Neural crest cell (in vitro differentiated cells): ENCODE data around the gene CLCN5. TPM values are rescaled to one million over a fixed set of nuclear protein-coding genes. Genes with fewer than 3 reads are reported as not detected.

Experiments
- DNase-seq: peaks from one replicate; pipeline ENCODE4 v3.0.0; 2021; ENCODE audit warnings: low read depth, mixed read lengths, low spot score
- H3K27ac Mint-ChIP-seq: one replicate; pipeline ENCODE4 v1.8.0; 2021; ENCODE audit warnings: mild to moderate bottlenecking, mixed read lengths; ENCODE audit not compliant: unreplicated experiment
- H3K27me3 Mint-ChIP-seq: 2 replicates; pipeline ENCODE4 v1.8.0; 2021; ENCODE audit warnings: low read depth, mild to moderate bottlenecking, mixed read lengths
- H3K36me3 Mint-ChIP-seq: 2 replicates; pipeline ENCODE4 v1.8.0; 2021; ENCODE audit warnings: low read depth, mild to moderate bottlenecking, mixed read lengths
- H3K4me1 Mint-ChIP-seq: 2 replicates; pipeline ENCODE4 v1.8.0; 2021; ENCODE audit warnings: mixed read lengths
- H3K4me3 Mint-ChIP-seq: one replicate; pipeline ENCODE4 v1.8.0; 2021; ENCODE audit warnings: mild to moderate bottlenecking, mixed read lengths
- H3K9me3 Mint-ChIP-seq: 2 replicates; pipeline ENCODE4 v1.8.0; 2021; ENCODE audit warnings: mixed read lengths
- CTCF ChIP-seq: fragments of 200-600 bp; sonication (generic); conservative IDR thresholded peaks from 2 replicates; pipeline ENCODE4 v1.5.0; 2021; ENCODE audit warnings: antibody characterized with exemption, mild to moderate bottlenecking
- long read RNA-seq: library from polyadenylated mRNA; unstranded; transcript quantifications from one replicate; pipeline ENCODE4 v2.0.0, GENCODE V29; 2020
- total RNA-seq: library from RNA; stranded (reverse); gene quantifications from 2 replicates; pipeline ENCODE4 v1.2.1, GENCODE V29; 2021

CLCN5 gene
- total RNA-seq: 16.7 TPM in 2 replicates
- long read RNA-seq, full-length matches to known transcripts: 9 of 32 reads
- long read RNA-seq, partial matches to known transcripts: 10 of 32 reads
- long read RNA-seq, other reads (novel, unspliced or antisense): 13 of 32 reads

DNA sequence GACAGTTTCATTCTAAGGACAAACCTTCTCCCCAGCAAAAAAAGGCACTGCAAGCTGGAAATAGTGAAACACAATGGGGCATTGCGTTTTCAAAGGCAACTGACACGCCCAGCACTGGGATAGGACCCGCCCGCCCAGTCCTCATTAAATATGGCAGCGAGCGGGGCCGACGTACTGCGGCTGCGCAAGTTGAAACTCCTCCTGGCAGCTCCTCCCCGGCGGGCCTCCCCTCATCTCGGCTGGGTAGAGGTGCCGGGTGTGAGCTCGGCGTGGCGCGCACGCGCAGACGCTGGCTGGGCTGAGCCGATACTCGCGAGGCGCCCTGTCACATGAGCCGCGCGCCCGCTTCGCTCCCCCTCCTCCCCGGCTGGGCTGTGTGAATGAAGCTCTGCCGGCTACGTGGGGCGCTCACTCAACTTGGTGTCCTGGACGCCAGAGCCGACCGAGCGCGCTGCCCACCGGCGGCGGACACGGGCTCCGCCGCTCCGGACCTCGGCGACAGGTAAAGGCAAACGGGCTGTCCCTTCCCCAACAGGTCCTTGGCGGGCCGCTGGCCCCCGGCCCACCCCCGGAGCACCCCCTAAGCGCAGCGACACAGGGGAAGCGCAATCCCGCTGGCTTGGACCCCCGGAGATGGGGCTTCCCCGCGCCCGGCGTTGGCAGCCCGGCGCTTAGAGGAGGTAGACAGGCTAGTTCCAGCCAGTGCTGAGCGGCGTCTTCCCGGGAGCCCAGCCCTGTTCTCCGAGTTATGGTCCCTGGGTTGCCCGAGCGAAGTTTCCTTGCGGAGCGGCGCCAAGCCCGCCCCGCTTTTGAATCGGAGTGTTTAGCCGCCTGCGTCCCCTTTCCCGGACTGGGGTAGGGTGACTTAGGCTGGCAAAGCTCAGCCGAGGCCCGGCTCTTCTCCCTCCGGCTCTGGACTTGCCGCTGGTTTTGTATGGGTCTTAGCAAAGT, at the start of gene CLCN5:
CLCN5 (plus strand) TSS at position 306 of the 951 bp plus-strand sequence. CDS start 2,703 bp downstream, outside the sequence.
- H3K4me1 Mint-ChIP-seq: peaks cover 31% of the 10 kb centered on the region
- no peaks in the 10 kb centered on the region for H3K9me3 Mint-ChIP-seq
- peak within 1 kb of the TSS; percentile 87 for H3K4me3 Mint-ChIP-seq
- peak; percentile 82 for DNase-seq
- H3K27ac Mint-ChIP-seq: peak within 1 kb of the TSS; percentile 88
- no peaks in the 10 kb centered on the region for H3K27me3 Mint-ChIP-seq
- H3K36me3 Mint-ChIP-seq: peaks cover under 1% of the 10 kb centered on the region
- TF ChIP-seq CTCF: no peak

- no peak for DNase-seq
- Mint-ChIP-seq H3K27me3 (no peaks in the 10 kb centered on the region), H3K4me1 (peaks cover 14% of the 10 kb centered on the region), H3K36me3 (peaks cover 7% of the 10 kb centered on the region), H3K9me3 (peaks cover 7% of the 10 kb centered on the region), H3K4me3 (peak overlapping the region; percentile 85), H3K27ac (no peak overlapping the region)
- peak; percentile 68 for TF ChIP-seq CTCF
Measured at GRCh38 chrX:49876750-49877149, 45.6 kb upstream of the CLCN5 start.

GRCh38 chrX:49877397-49878101, 44.8 kb upstream of the CLCN5 start:
- TF ChIP-seq CTCF: no peak
- Mint-ChIP-seq H3K4me1 (peaks cover 18% of the 10 kb centered on the region), H3K9me3 (peaks cover 7% of the 10 kb centered on the region), H3K36me3 (peaks cover 9% of the 10 kb centered on the region), H3K27me3 (no peaks in the 10 kb centered on the region), H3K4me3 (peak overlapping the region; percentile 85), H3K27ac (no peak overlapping the region)
- DNase-seq: no peak

- Mint-ChIP-seq H3K9me3 (peaks cover 7% of the 10 kb centered on the region), H3K27me3 (no peaks in the 10 kb centered on the region), H3K36me3 (peaks cover 9% of the 10 kb centered on the region), H3K27ac (peak overlapping the region; percentile 83), H3K4me1 (peaks cover 18% of the 10 kb centered on the region), H3K4me3 (peak overlapping the region; percentile 95)
- DNase-seq: no peak
- TF ChIP-seq CTCF: no peak
Measured at GRCh38 chrX:49878128-49878833, 44.1 kb upstream of the CLCN5 start.
